Esophagus muscularis mucosa (tissue), 4 donors: ENCODE data around the gene HBEGF.

Experiments used
- EP300 ChIP-seq: sonication (generic); formaldehyde crosslinking; IDR thresholded peaks from one replicate; pipeline ENCODE4 v1.6.1; 2017; ENCODE audit warnings: antibody characterized with exemption
- POLR2A ChIP-seq: fragments of 450-650 bp; IDR thresholded peaks from one replicate; pipeline ENCODE4 v1.6.1; 2017; ENCODE audit warnings: antibody characterized with exemption, moderate library complexity, mild to moderate bottlenecking, low read depth
- TF ChIP-seq, protein P1 (sequence below), 3 experiments: fragments of 200-600 bp in 2 of 3; fragments of 450-650 bp in 1 of 3; sonication (generic) in 2 of 3; IDR thresholded peaks; one replicate each; pipeline ENCODE4 v1.5.1; 2017 to 2019; ENCODE audit warnings: antibody characterized with exemption in 3 of 3, mild to moderate bottlenecking in 2 of 3, moderate library complexity in 1 of 3

DNA sequence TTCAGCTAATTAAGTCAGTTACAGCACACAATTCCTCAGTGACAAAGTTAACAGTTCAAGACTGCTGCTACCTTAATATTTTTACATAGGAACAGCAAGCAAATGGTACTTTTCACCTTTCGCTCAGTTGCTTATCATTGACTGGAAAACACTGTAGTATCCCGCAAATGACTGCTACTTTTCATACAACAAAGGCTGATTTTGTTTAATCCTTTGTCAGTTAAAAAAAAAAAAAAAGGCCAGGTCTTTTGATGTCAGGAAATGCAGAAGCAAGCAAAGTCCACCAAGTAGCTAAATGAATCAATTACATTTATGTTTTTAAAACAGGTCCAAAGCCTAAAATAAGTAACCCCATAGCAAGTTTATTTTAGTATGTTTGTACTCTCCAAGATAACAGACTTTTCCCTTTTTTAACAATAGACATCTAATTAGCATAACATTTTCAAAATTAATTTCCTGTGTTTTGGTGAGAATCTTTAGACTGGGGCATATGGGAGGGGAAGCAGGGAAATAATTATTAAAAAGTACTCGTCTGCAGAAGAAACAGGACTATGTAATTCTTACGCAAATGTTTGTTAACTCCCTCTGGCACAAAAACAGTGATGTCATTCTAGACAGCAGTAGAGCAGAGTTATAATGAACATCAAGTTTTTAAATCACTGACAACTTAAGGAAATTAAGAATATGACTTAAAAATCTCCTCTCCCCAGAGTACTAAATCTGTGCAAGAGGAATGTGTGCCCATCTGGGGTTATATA is 53.1 kb downstream of the HBEGF start:
- TF ChIP-seq, protein P1, sequence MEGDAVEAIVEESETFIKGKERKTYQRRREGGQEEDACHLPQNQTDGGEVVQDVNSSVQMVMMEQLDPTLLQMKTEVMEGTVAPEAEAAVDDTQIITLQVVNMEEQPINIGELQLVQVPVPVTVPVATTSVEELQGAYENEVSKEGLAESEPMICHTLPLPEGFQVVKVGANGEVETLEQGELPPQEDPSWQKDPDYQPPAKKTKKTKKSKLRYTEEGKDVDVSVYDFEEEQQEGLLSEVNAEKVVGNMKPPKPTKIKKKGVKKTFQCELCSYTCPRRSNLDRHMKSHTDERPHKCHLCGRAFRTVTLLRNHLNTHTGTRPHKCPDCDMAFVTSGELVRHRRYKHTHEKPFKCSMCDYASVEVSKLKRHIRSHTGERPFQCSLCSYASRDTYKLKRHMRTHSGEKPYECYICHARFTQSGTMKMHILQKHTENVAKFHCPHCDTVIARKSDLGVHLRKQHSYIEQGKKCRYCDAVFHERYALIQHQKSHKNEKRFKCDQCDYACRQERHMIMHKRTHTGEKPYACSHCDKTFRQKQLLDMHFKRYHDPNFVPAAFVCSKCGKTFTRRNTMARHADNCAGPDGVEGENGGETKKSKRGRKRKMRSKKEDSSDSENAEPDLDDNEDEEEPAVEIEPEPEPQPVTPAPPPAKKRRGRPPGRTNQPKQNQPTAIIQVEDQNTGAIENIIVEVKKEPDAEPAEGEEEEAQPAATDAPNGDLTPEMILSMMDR (IDR thresholded peaks at IDR 0.05) = no peak
- no peak for TF ChIP-seq POLR2A
- no peak for TF ChIP-seq EP300
